ENCODE results near the gene SLC25A29.

DNA sequence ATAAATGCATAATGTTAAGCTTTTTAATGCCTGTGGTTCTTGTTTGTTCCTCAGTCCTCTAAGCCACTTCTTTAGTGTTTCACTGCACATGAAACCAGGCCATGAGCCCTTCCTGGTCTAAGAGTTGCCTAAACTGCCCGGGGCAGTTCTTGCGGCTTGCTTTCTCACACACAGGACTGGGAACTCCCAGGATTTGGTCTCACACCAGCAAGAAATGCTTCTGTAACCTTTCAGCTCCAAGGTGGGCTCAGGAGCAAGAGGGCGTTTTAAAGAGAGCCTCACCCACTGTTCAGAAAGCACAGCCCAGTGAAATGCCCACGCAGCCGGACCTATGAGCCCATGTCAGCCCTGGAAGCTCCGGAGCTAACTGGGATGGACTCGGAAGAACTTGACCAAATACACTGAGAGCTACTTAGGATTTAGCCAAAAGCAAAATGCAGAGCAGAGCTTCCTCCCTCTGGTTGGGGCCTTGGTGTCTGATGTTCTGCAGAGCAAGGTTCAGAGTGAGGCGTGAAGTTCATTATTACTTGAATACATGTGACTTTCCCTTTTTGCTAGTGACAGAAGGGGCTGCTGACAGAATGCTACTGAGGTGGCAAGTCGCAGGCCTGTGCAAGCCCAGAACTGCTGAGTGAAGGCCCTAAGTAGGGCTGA, 23.4 kb downstream of the SLC25A29 start:
- TF ChIP-seq, protein P1, sequence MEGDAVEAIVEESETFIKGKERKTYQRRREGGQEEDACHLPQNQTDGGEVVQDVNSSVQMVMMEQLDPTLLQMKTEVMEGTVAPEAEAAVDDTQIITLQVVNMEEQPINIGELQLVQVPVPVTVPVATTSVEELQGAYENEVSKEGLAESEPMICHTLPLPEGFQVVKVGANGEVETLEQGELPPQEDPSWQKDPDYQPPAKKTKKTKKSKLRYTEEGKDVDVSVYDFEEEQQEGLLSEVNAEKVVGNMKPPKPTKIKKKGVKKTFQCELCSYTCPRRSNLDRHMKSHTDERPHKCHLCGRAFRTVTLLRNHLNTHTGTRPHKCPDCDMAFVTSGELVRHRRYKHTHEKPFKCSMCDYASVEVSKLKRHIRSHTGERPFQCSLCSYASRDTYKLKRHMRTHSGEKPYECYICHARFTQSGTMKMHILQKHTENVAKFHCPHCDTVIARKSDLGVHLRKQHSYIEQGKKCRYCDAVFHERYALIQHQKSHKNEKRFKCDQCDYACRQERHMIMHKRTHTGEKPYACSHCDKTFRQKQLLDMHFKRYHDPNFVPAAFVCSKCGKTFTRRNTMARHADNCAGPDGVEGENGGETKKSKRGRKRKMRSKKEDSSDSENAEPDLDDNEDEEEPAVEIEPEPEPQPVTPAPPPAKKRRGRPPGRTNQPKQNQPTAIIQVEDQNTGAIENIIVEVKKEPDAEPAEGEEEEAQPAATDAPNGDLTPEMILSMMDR (optimal IDR thresholded peaks at IDR 0.05 in 1 of 3, IDR thresholded peaks at IDR 0.05 in 1 of 3, conservative IDR thresholded peaks at IDR 0.05 in 1 of 3; ENCODE audit: extremely low read depth in 1 of 3, insufficient read depth in 2 of 3, low read length in 3 of 3), result no peak
- no peak for TF ChIP-seq EZH2 (IDR thresholded peaks at IDR 0.05; ENCODE audit: low read length)
